Natural killer cell treated with Interleukin-12 subunit alpha and Interleukin-12 subunit beta and Interleukin-15 and Interleukin-18, amount 100 ng/mL, for 72 hours (primary cell): ENCODE data around the gene SETSIP. TPM values are rescaled to one million over a fixed set of nuclear protein-coding genes. Genes with fewer than 3 reads are reported as not detected.
"Not testable (repeated sequence)": the region's sequence is repeated elsewhere in the genome, so short reads cannot be mapped to it uniquely, and the experiment has no call there.

ENCODE experiments used
- ATAC-seq, 2 donors: fragments of 150-1000 bp; cut with Tn5 transposase in 1 of 2; sonication (Bioruptor Pico), chemical (Tn5 transposase) in 1 of 2; 2 replicates each; pipeline ENCODE4 v1.10.0; 2021
- DNase-seq: peaks from one replicate; pipeline ENCODE4 v3.0.0; 2022; ENCODE audit warnings: low spot score
- H3K27ac Mint-ChIP-seq, 2 donors: 1 replicate in 1 of 2; 2 replicates in 1 of 2; pipeline ENCODE4 v1.8.0; 2022; ENCODE audit warnings: mixed read lengths in 2 of 2, mild to moderate bottlenecking in 1 of 2, moderate library complexity in 1 of 2
- H3K27me3 Mint-ChIP-seq, 2 donors: 1 replicate in 1 of 2; 2 replicates in 1 of 2; pipeline ENCODE4 v1.8.0; 2022; ENCODE audit warnings: mixed read lengths in 2 of 2
- H3K36me3 Mint-ChIP-seq: one replicate; pipeline ENCODE4 v1.8.0; 2022; ENCODE audit warnings: mixed read lengths
- H3K4me1 Mint-ChIP-seq, 2 donors: 1 replicate in 1 of 2; 2 replicates in 1 of 2; pipeline ENCODE4 v1.8.0; 2022; ENCODE audit warnings: low read depth in 2 of 2, mixed read lengths in 2 of 2, mild to moderate bottlenecking in 1 of 2
- H3K4me3 Mint-ChIP-seq: one replicate; pipeline ENCODE4 v1.8.0; 2022; ENCODE audit warnings: mixed read lengths
- H3K9me3 Mint-ChIP-seq: 2 replicates; pipeline ENCODE4 v1.8.0; 2022; ENCODE audit warnings: mixed read lengths
- total RNA-seq, 2 donors: library from RNA; stranded (reverse); gene quantifications; one replicate each; pipeline ENCODE4 v1.2.3, GENCODE V29; 2022

The SETSIP gene
- total RNA-seq, 2 donors from 2014 or later = not detected

GRCh38 chr1:92080128-92080985 lies 5.1 kb upstream of the SETSIP start, which contains the start of gene BTBD8:
TSS of gene BTBD8 (plus strand) at chr1:92080345. CDS start at chr1:92080572, 227 bp downstream.
- Mint-ChIP-seq H3K36me3 (peaks cover 8% of the 10 kb centered on the region), H3K9me3 (peaks cover 4% of the 10 kb centered on the region), H3K4me1 (peaks cover 7 to 14% of the 10 kb centered on the region in 2 donors), H3K27me3 (no peaks in the 10 kb centered on the region), H3K27ac (peak within 1 kb of the TSS; percentile 41 to 92), H3K4me3 (peak within 1 kb of the TSS; percentile 93)
- ATAC-seq (peak; percentile 96 to 97), DNase-seq (peak; percentile 83)

GRCh38 chr1:92079441-92079840 lies 4.2 kb upstream of the SETSIP start:
- H3K4me1 Mint-ChIP-seq = peaks cover 7 to 14% of the 10 kb centered on the region in 2 donors
- ATAC-seq = no peak
- H3K27me3 Mint-ChIP-seq = no peaks in the 10 kb centered on the region
- DNase-seq = no peak
- H3K27ac Mint-ChIP-seq = peak overlapping the region in 1 of 2 donors; percentile 41
- no peaks in the 10 kb centered on the region for H3K36me3 Mint-ChIP-seq
- no peak overlapping the region for H3K4me3 Mint-ChIP-seq
- no peaks in the 10 kb centered on the region for H3K9me3 Mint-ChIP-seq

- ATAC-seq, H3K27me3 Mint-ChIP-seq: not testable (repeated sequence)
- H3K4me1 Mint-ChIP-seq = peaks cover 7 to 14% of the 10 kb centered on the region in 2 donors
These were observed 2.9 kb upstream of the SETSIP start for GRCh38 chr1:92078077-92078476.

GRCh38 chr1:92076363-92076762 lies 1.2 kb upstream of the SETSIP start:
- no peaks in the 10 kb centered on the region for H3K27me3 Mint-ChIP-seq
- H3K27ac Mint-ChIP-seq = no peak overlapping the region
- ATAC-seq (no peak), DNase-seq (no peak)
- no peaks in the 10 kb centered on the region for H3K36me3 Mint-ChIP-seq
- H3K4me3 Mint-ChIP-seq = no peak overlapping the region
- peaks cover 7 to 10% of the 10 kb centered on the region in 2 donors for H3K4me1 Mint-ChIP-seq
- no peaks in the 10 kb centered on the region for H3K9me3 Mint-ChIP-seq

More at GRCh38 chr1:92078077-92078476, 2.9 kb upstream of the SETSIP start:
- H3K9me3 Mint-ChIP-seq, H3K27ac Mint-ChIP-seq, H3K36me3 Mint-ChIP-seq, DNase-seq, H3K4me3 Mint-ChIP-seq: not testable (repeated sequence)

- H3K4me1 Mint-ChIP-seq, ATAC-seq, H3K4me3 Mint-ChIP-seq, DNase-seq, H3K27me3 Mint-ChIP-seq, H3K27ac Mint-ChIP-seq, H3K9me3 Mint-ChIP-seq, H3K36me3 Mint-ChIP-seq: not testable (repeated sequence)
These were observed 765 bp downstream of the SETSIP start for GRCh38 chr1:92074446-92074845.

GRCh38 chr1:92070892-92071291 lies 4.3 kb downstream of the SETSIP start:
- no peaks in the 10 kb centered on the region for H3K4me1 Mint-ChIP-seq
- peaks cover 0 to 2% of the 10 kb centered on the region in 2 donors for H3K27me3 Mint-ChIP-seq
- DNase-seq = no peak
- H3K27ac Mint-ChIP-seq = no peak overlapping the region
- no peak for ATAC-seq
- no peaks in the 10 kb centered on the region for H3K36me3 Mint-ChIP-seq
- H3K9me3 Mint-ChIP-seq = no peaks in the 10 kb centered on the region
- H3K4me3 Mint-ChIP-seq = no peak overlapping the region

GRCh38 chr1:92066321-92066720 lies 8.9 kb downstream of the SETSIP start:
- DNase-seq = no peak
- Mint-ChIP-seq H3K9me3 (no peaks in the 10 kb centered on the region), H3K27ac (no peak overlapping the region), H3K36me3 (no peaks in the 10 kb centered on the region), H3K27me3 (peaks cover 0 to 2% of the 10 kb centered on the region in 2 donors), H3K4me1 (no peaks in the 10 kb centered on the region), H3K4me3 (no peak overlapping the region)
- ATAC-seq = no peak

- Mint-ChIP-seq H3K27ac (no peak overlapping the region), H3K36me3 (no peaks in the 10 kb centered on the region), H3K9me3 (no peaks in the 10 kb centered on the region), H3K27me3 (peaks cover 0 to 2% of the 10 kb centered on the region in 2 donors), H3K4me3 (no peak overlapping the region), H3K4me1 (no peaks in the 10 kb centered on the region)
- ATAC-seq = no peak
- no peak for DNase-seq
These were observed 10.2 kb downstream of the SETSIP start for GRCh38 chr1:92065042-92065441.

GRCh38 chr1:92051948-92052347 lies 23.3 kb downstream of the SETSIP start:
- Mint-ChIP-seq H3K9me3 (no peaks in the 10 kb centered on the region), H3K27ac (no peak overlapping the region), H3K27me3 (peaks cover 0 to 6% of the 10 kb centered on the region in 2 donors), H3K36me3 (no peaks in the 10 kb centered on the region), H3K4me3 (no peak overlapping the region), H3K4me1 (no peaks in the 10 kb centered on the region)
- ATAC-seq = no peak
- DNase-seq = no peak

GRCh38 chr1:92045766-92046495 lies 29.3 kb downstream of the SETSIP start:
- no peaks in the 10 kb centered on the region for H3K9me3 Mint-ChIP-seq
- ATAC-seq (no peak), DNase-seq (no peak)
- H3K4me1 Mint-ChIP-seq = no peaks in the 10 kb centered on the region
- H3K36me3 Mint-ChIP-seq = no peaks in the 10 kb centered on the region
- no peak overlapping the region for H3K27ac Mint-ChIP-seq
- no peak overlapping the region for H3K4me3 Mint-ChIP-seq
- no peaks in the 10 kb centered on the region for H3K27me3 Mint-ChIP-seq

GRCh38 chr1:92043621-92044020 lies 31.6 kb downstream of the SETSIP start:
- no peak for DNase-seq
- Mint-ChIP-seq H3K4me1 (no peaks in the 10 kb centered on the region), H3K4me3 (no peak overlapping the region), H3K36me3 (no peaks in the 10 kb centered on the region), H3K27ac (no peak overlapping the region), H3K27me3 (no peaks in the 10 kb centered on the region), H3K9me3 (no peaks in the 10 kb centered on the region)
- ATAC-seq = no peak

- H3K9me3 Mint-ChIP-seq = no peaks in the 10 kb centered on the region
- no peaks in the 10 kb centered on the region for H3K36me3 Mint-ChIP-seq
- DNase-seq = no peak
- peaks cover 0 to 2% of the 10 kb centered on the region in 2 donors for H3K27me3 Mint-ChIP-seq
- no peak for ATAC-seq
- H3K4me3 Mint-ChIP-seq = no peak overlapping the region
- no peak overlapping the region for H3K27ac Mint-ChIP-seq
- H3K4me1 Mint-ChIP-seq = no peaks in the 10 kb centered on the region
These were observed 34.2 kb downstream of the SETSIP start for GRCh38 chr1:92040971-92041370.

- DNase-seq (no peak), ATAC-seq (no peak)
- Mint-ChIP-seq H3K4me3 (no peak overlapping the region), H3K4me1 (no peaks in the 10 kb centered on the region), H3K9me3 (no peaks in the 10 kb centered on the region), H3K36me3 (no peaks in the 10 kb centered on the region), H3K27ac (no peak overlapping the region), H3K27me3 (peaks cover 0 to 4% of the 10 kb centered on the region in 2 donors)
These were observed 36.4 kb downstream of the SETSIP start for GRCh38 chr1:92038695-92039346.

GRCh38 chr1:92037400-92037799 lies 37.8 kb downstream of the SETSIP start:
- Mint-ChIP-seq H3K4me1 (no peaks in the 10 kb centered on the region), H3K36me3 (no peaks in the 10 kb centered on the region), H3K4me3 (no peak overlapping the region), H3K27ac (no peak overlapping the region), H3K9me3 (no peaks in the 10 kb centered on the region), H3K27me3 (peaks cover 0 to 4% of the 10 kb centered on the region in 2 donors)
- ATAC-seq (no peak), DNase-seq (no peak)
